ENCODE measurements around the gene RAX2. TPM values are rescaled to one million over a fixed set of nuclear protein-coding genes. Genes with fewer than 3 reads are reported as not detected.

RAX2 gene
- total RNA-seq, 1 experiment from 2014 or later = not detected

DNA sequence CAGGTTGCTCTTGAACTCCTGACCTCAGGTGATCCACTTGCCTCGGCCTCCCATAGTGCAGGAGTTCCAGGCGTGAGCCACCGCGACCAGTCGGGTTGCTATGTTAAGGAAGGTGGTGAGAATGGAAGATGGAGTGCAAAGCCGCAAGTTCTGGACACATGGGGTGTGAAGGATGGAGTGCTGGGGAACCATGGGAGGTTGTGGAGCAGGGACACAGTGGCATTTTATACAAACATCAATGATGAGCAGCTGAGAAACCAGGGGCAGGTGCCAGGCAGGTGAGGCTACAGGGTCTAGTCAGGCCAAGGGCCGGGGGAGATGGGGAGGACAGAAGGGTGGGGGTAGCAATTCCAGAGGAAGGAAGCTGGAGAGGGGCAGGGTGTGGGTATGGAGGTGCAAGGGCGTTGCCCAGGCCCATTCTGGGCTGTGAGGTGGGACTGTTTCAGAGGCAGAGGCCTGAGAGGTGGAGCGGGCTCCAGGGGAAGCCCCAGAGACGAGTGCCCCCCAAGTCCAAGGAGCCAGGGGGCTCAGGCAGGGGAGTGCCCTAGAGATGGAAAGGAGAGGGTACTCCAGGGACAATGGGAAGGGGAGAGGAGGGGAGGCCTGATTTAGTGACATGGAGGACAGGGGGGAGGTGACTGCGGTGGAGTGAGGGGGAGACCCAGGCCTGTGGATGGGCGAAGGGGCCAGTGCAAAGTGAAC lies 1.9 kb upstream of the RAX2 start:
- Histone ChIP-seq H3K9me2 (ENCODE audit: insufficient read depth) (no peaks in the 10 kb centered on the region), H3K4me1 (ENCODE audit: control insufficient read depth in 1 of 2, insufficient read depth in 2 of 2, low read length in 2 of 2) (no peaks in the 10 kb centered on the region), H3K79me2 (ENCODE audit: insufficient read depth, low read length) (no peaks in the 10 kb centered on the region), H3K36me3 (ENCODE audit: control insufficient read depth in 1 of 2, insufficient read depth in 2 of 2, low read length in 2 of 2) (no peaks in the 10 kb centered on the region), H3K27ac (ENCODE audit: low read depth, low read length) (no peak overlapping the region), H2AFZ (ENCODE audit: low read depth, low read length, poor library complexity, severe bottlenecking) (no peak overlapping the region), H3K4me3 (replicated peaks in 1 of 2; ENCODE audit: low read depth in 1 of 2, low read length in 2 of 2) (no peak overlapping the region), H3K4me2 (ENCODE audit: low read length) (no peak overlapping the region), H3K9ac (ENCODE audit: low read length) (no peak overlapping the region), H4K20me1 (ENCODE audit: insufficient read depth) (no peaks in the 10 kb centered on the region), H3K27me3 (ENCODE audit: insufficient read depth, low read length) (no peaks in the 10 kb centered on the region), H3K9me3 (ENCODE audit: control insufficient read depth in 1 of 2, insufficient read depth in 1 of 2, low read depth in 1 of 2, low read length in 2 of 2) (no peaks in the 10 kb centered on the region)
- TF ChIP-seq EZH2 (IDR thresholded peaks at IDR 0.05) = no peak
- no peak for TF ChIP-seq FOSL1 (IDR thresholded peaks at IDR 0.05; ENCODE audit: low read depth)
- TF ChIP-seq POLR2A (IDR thresholded peaks at IDR 0.05; ENCODE audit: borderline replicate concordance, extremely low read depth, insufficient read depth, insufficient read length) = no peak
- no peak for ATAC-seq
- BruUV-seq (replicated peaks) = no TSS peak
- ChIA-PET RAD21 (ENCODE audit: low non-redundant PET in 1 of 2, low total read pairs in 2 of 2, uncharacterized antibody in 2 of 2, unreplicated experiment in 2 of 2) (no interaction called here), POLR2A (interaction anchor here (1.2 kb wide), 1 partner anchor 11 kb away, joined by 5 read pairs; the partner anchor contains the start of gene MRPL54), CTCF (no interaction called here)
- intact Hi-C loops (cut with micrococcal nuclease) = no loop called here
- DNase-seq (ENCODE audit: low read depth, low spot score) = no peak

DNA sequence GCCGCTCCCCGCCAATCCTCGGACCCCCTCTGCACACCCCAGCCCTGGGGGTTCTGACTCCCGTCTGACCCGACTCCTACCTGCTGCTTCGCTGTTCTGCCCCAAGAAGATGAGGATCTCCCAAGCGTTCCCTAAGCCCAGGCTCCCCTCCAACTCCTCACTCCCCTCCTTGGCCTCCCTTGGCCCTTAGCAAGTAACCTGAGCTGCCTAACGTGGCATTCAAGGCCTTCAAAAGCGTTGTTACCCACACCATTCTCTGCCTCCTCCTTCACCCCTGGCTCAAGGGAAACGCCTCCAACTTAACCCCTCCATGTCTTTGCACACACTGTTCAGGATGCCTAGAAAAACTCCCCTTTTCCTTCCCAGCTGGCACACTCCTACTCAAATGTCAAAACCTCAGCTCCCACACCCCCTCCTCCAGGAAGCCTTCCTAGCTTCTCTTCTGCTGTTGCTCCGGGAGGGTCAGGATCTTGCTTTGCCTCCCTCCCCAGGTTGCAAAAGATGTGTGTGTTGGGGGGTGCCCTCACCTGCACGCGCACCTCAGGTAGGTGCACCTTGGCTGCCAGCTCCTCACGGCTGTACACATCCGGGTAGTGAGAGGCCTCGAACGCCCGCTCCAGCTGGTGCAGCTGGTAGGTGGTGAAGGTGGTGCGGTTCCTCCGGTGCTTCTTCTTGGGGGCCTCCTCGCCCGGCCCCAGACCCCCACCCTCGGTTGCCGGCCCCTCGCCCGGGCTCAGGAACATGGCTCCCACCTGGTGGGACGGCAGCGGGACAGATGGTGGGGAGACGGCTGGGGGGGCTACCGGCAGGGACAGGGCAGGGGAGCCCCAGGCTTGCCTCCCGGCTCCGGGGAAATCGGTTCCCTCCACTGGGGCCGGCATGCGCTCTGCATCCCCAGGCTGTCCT lies 775 bp downstream of the RAX2 start:
- Histone ChIP-seq H3K9me3 (ENCODE audit: control insufficient read depth in 1 of 2, insufficient read depth in 1 of 2, low read depth in 1 of 2, low read length in 2 of 2) (no peaks in the 10 kb centered on the region), H4K20me1 (ENCODE audit: insufficient read depth) (no peaks in the 10 kb centered on the region), H3K9me2 (ENCODE audit: insufficient read depth) (no peaks in the 10 kb centered on the region), H2AFZ (ENCODE audit: low read depth, low read length, poor library complexity, severe bottlenecking) (no peak overlapping the region), H3K27ac (ENCODE audit: low read depth, low read length) (no peak overlapping the region), H3K27me3 (ENCODE audit: insufficient read depth, low read length) (no peaks in the 10 kb centered on the region), H3K36me3 (ENCODE audit: control insufficient read depth in 1 of 2, insufficient read depth in 2 of 2, low read length in 2 of 2) (no peaks in the 10 kb centered on the region; a peak in 2 of 4 replicates), H3K79me2 (ENCODE audit: insufficient read depth, low read length) (no peaks in the 10 kb centered on the region), H3K4me3 (replicated peaks in 1 of 2; ENCODE audit: low read depth in 1 of 2, low read length in 2 of 2) (no peak overlapping the region), H3K4me2 (ENCODE audit: low read length) (no peak overlapping the region), H3K4me1 (ENCODE audit: control insufficient read depth in 1 of 2, insufficient read depth in 2 of 2, low read length in 2 of 2) (no peaks in the 10 kb centered on the region), H3K9ac (ENCODE audit: low read length) (no peak overlapping the region)
- POLR2A ChIA-PET = no interaction called here
- CTCF ChIA-PET = interaction anchor here (1.2 kb wide), 1 partner anchor 217 kb away, joined by 3 read pairs; no protein-coding TSS in a partner anchor
- TF ChIP-seq RAD21 (IDR thresholded peaks at IDR 0.05; ENCODE audit: low read depth) (no peak), POLR2AphosphoS5 (IDR thresholded peaks at IDR 0.05; ENCODE audit: low read depth, low read length) (no peak), ZFX (IDR thresholded peaks at IDR 0.05) (no peak), SP1 (IDR thresholded peaks at IDR 0.05; ENCODE audit: low read depth) (no peak), CEBPB (IDR thresholded peaks at IDR 0.05; ENCODE audit: low read depth) (no peak)
- TF ChIP-seq, protein P1, sequence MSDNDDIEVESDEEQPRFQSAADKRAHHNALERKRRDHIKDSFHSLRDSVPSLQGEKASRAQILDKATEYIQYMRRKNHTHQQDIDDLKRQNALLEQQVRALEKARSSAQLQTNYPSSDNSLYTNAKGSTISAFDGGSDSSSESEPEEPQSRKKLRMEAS (IDR thresholded peaks at IDR 0.05) = no peak
- TF ChIP-seq, protein P2, sequence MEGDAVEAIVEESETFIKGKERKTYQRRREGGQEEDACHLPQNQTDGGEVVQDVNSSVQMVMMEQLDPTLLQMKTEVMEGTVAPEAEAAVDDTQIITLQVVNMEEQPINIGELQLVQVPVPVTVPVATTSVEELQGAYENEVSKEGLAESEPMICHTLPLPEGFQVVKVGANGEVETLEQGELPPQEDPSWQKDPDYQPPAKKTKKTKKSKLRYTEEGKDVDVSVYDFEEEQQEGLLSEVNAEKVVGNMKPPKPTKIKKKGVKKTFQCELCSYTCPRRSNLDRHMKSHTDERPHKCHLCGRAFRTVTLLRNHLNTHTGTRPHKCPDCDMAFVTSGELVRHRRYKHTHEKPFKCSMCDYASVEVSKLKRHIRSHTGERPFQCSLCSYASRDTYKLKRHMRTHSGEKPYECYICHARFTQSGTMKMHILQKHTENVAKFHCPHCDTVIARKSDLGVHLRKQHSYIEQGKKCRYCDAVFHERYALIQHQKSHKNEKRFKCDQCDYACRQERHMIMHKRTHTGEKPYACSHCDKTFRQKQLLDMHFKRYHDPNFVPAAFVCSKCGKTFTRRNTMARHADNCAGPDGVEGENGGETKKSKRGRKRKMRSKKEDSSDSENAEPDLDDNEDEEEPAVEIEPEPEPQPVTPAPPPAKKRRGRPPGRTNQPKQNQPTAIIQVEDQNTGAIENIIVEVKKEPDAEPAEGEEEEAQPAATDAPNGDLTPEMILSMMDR (IDR thresholded peaks at IDR 0.05 in 2 of 3, conservative IDR thresholded peaks at IDR 0.05 in 1 of 3; ENCODE audit: borderline replicate concordance in 1 of 3, insufficient read depth in 1 of 3, low read depth in 2 of 3, low read length in 2 of 3) = no peak
- RAD21 ChIA-PET (ENCODE audit: low non-redundant PET in 1 of 2, low total read pairs in 2 of 2, uncharacterized antibody in 2 of 2, unreplicated experiment in 2 of 2) = no interaction called here
- intact Hi-C loops (cut with micrococcal nuclease) = no loop called here
- DNase-seq (ENCODE audit: low read depth, low spot score) (no peak), ATAC-seq (no peak)
- BruUV-seq (replicated peaks) = no TSS peak

All from HCT116 (cell line).